Breast epithelium (tissue), 3 donors: ENCODE measurements around the gene REL.

Source experiments
- POLR2AphosphoS5 ChIP-seq, 3 donors: sonication (generic); formaldehyde crosslinking; IDR thresholded peaks; one replicate each; pipeline ENCODE4 v1.6.1; 2017; ENCODE audit warnings: antibody characterized with exemption in 3 of 3
- TF ChIP-seq, protein P1 (sequence below), 3 donors: fragments of 450-650 bp; IDR thresholded peaks; one replicate each; pipeline ENCODE4 v1.5.1; 2016 to 2017; ENCODE audit warnings: antibody characterized with exemption in 3 of 3, mild to moderate bottlenecking in 3 of 3, moderate library complexity in 3 of 3

DNA sequence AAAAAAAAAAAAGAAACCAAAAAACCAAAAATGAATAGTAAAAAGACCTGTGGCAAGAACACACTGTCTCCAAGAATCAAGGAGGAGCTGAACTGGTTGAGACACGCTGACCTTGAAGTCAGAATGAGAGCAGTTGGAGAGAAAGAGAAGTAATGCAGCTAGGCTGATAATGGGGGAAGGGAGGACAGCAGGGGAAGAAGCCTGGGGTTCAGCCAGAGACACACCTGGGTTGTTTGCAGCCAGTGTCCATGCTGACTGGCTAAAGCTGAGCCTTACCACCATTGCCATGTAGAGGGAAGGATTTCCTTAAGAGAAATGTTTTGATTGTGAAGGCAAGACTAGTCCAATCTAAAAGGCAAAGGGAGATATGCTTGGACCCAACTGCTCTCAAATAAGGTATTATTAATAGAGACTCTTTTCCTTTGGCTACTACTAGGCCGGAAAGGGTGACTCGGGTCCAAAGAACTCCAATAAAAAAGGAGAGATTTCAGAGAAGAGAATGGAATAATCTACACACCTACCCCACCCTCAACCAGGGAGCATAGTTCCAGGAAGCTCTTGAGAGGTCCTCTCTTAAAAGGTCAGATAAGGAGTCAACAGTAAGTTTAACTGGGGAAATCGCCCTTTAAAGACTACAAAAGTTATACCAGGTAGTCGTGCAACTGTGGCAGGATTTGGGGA is 25.2 kb upstream of the REL start:
- TF ChIP-seq, protein P1, sequence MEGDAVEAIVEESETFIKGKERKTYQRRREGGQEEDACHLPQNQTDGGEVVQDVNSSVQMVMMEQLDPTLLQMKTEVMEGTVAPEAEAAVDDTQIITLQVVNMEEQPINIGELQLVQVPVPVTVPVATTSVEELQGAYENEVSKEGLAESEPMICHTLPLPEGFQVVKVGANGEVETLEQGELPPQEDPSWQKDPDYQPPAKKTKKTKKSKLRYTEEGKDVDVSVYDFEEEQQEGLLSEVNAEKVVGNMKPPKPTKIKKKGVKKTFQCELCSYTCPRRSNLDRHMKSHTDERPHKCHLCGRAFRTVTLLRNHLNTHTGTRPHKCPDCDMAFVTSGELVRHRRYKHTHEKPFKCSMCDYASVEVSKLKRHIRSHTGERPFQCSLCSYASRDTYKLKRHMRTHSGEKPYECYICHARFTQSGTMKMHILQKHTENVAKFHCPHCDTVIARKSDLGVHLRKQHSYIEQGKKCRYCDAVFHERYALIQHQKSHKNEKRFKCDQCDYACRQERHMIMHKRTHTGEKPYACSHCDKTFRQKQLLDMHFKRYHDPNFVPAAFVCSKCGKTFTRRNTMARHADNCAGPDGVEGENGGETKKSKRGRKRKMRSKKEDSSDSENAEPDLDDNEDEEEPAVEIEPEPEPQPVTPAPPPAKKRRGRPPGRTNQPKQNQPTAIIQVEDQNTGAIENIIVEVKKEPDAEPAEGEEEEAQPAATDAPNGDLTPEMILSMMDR (IDR thresholded peaks at IDR 0.05) = no peak
- TF ChIP-seq POLR2AphosphoS5 (IDR thresholded peaks at IDR 0.05) = no peak
